DMS 273 treated with DMSO at 0.1 percent for 48 hours (cell line): Measurements from ENCODE around the gene LARP4B.

Experiments used
- DNase-seq: peaks from one replicate; lab custom pipeline; 2025; lab: John Stamatoyannopoulos, UW

The LARP4B gene

GRCh38 chr10:807163-807957, 124.1 kb downstream of the LARP4B start:
- no peak for DNase-seq

- DNase-seq: no peak
Observed at GRCh38 chr10:806451-807162, 124.9 kb downstream of the LARP4B start.

- no peak for DNase-seq
Observed at GRCh38 chr10:805620-806305, 125.7 kb downstream of the LARP4B start.

- no peak for DNase-seq
Observed at GRCh38 chr10:804787-805619, 126.5 kb downstream of the LARP4B start.

GRCh38 chr10:804191-804781, 127.2 kb downstream of the LARP4B start:
- DNase-seq: no peak

- DNase-seq: no peak
Observed at GRCh38 chr10:803041-803741, 128.3 kb downstream of the LARP4B start.

GRCh38 chr10:802506-802905, 129.0 kb downstream of the LARP4B start:
- no peak for DNase-seq

GRCh38 chr10:797179-797578, 134.3 kb downstream of the LARP4B start:
- DNase-seq: no peak

GRCh38 chr10:796233-796632, 135.3 kb downstream of the LARP4B start:
- no peak for DNase-seq

- no peak for DNase-seq
Observed at GRCh38 chr10:794382-794956, 137.0 kb downstream of the LARP4B start.

GRCh38 chr10:792792-793100, 138.8 kb downstream of the LARP4B start:
- no peak for DNase-seq

GRCh38 chr10:792083-792791, 139.3 kb downstream of the LARP4B start:
- DNase-seq: no peak

GRCh38 chr10:791639-792038, 139.9 kb downstream of the LARP4B start:
- no peak for DNase-seq

GRCh38 chr10:790821-791551, 140.5 kb downstream of the LARP4B start:
- DNase-seq: no peak

- DNase-seq: no peak
Observed at GRCh38 chr10:789831-790701, 141.4 kb downstream of the LARP4B start.

- DNase-seq: no peak
Observed at GRCh38 chr10:788796-789748, 142.4 kb downstream of the LARP4B start.

- no peak for DNase-seq
Observed at GRCh38 chr10:787933-788651, 143.4 kb downstream of the LARP4B start.
